ENCODE data around the gene C20orf144. TPM values are rescaled to one million over a fixed set of nuclear protein-coding genes. Genes with fewer than 3 reads are reported as not detected.

The C20orf144 gene
- total and polyA plus RNA-seq, 2 experiments from 2014 or later: 0.26 to 0.66 TPM

DNA sequence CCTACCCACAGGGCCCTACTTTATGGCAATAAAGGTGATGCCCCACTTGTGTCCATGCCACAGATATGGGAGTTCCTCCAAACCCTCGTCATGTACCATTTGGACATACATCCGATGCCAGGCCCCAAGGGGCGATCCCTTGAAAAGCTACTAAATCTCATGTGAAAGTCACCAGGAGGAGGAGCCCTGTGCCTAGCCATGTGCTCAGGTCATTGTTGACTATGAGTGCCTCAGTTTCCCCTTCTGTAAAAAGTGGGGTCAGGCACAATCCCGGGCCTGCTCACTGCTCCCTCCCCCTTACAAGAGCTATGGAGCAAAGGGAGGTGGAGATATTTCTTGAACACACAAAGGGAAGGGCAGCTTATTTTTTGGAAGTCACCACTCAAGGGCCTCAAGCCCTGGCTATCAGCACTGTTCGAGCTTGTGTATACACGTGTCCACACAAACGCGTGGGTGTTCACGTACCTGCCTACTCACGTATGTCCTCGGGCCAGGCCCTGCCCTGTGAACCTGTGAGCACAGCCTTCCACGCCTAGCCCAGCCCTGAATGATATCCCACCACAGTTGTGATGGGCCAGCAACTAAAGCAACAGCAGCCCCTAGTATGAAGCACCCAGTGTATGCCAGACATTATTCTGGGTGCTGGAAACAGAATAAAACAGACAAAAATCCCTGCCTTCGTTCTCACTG is 6.5 kb downstream of the C20orf144 start:
- H3K4me2 ChIP-seq: peak overlapping the region; percentile 76; the same call in 1 of the 2 replicates
- Mint-ChIP-seq H3K9me3 (no peaks in the 10 kb centered on the region), H3K4me3 (peak overlapping the region; percentile 29; the same call in 1 of the 3 replicates), H3K4me1 (peaks cover 40% of the 10 kb centered on the region), H3K27ac (no peak overlapping the region), H3K27me3 (ENCODE audit: insufficient read depth, low read depth, poor library complexity) (peaks cover 26% of the 10 kb centered on the region), H3K36me3 (ENCODE audit: low read depth) (peaks cover 34% of the 10 kb centered on the region)
- ATAC-seq (no peak), DNase-seq (ENCODE audit: low spot score) (no peak)
- H2AFZ ChIP-seq: no peak overlapping the region
- no peak overlapping the region for H3K27ac ChIP-seq (ENCODE audit: low read depth)
- peak overlapping the region; percentile 53; the same call in 1 of the 2 replicates for H3K4me3 ChIP-seq
- no peaks in the 10 kb centered on the region; the same call in 1 of the 2 replicates for H3K36me3 ChIP-seq (ENCODE audit: insufficient read depth)
- peaks cover 3% of the 10 kb centered on the region for H4K20me1 ChIP-seq (replicated peaks; ENCODE audit: insufficient read depth)
- H3K27me3 ChIP-seq (ENCODE audit: insufficient read depth): peaks cover 11% of the 10 kb centered on the region; the same call in 1 of the 2 replicates
- H3K79me2 ChIP-seq (replicated peaks; ENCODE audit: insufficient read depth): no peaks in the 10 kb centered on the region; the same call in 1 of the 2 replicates
- TF ChIP-seq EZH2phosphoT487 (IDR thresholded peaks at IDR 0.05; ENCODE audit: unreplicated experiment) (no peak), ETS1 (IDR thresholded peaks at IDR 0.05) (no peak), REST (IDR thresholded peaks at IDR 0.05; ENCODE audit: unreplicated experiment) (no peak), POLR2AphosphoS5 (IDR thresholded peaks at IDR 0.05; ENCODE audit: low read depth) (no peak), STAT1 (IDR thresholded peaks at IDR 0.05; ENCODE audit: unreplicated experiment) (no peak)
- H3F3A ChIP-seq (replicated peaks; ENCODE audit: low read depth): peaks cover 11% of the 10 kb centered on the region; the same call in 1 of the 2 replicates
- no peaks in the 10 kb centered on the region for H3K9me2 ChIP-seq (ENCODE audit: insufficient read depth)
- H3K4me1 ChIP-seq (ENCODE audit: insufficient read depth): peaks cover 26% of the 10 kb centered on the region; the same call in 1 of the 2 replicates

GRCh38 chr20:33669224-33669623 is 7.1 kb downstream of the C20orf144 start:
- peaks cover 40% of the 10 kb centered on the region for H3K4me1 Mint-ChIP-seq
- peaks cover 34% of the 10 kb centered on the region for H3K36me3 Mint-ChIP-seq (ENCODE audit: low read depth)
- peaks cover 11% of the 10 kb centered on the region; the same call in 1 of the 2 replicates for H3F3A ChIP-seq (replicated peaks; ENCODE audit: low read depth)
- H3K27me3 ChIP-seq (ENCODE audit: insufficient read depth): peaks cover 11% of the 10 kb centered on the region; the same call in 1 of the 2 replicates
- H4K20me1 ChIP-seq (replicated peaks; ENCODE audit: insufficient read depth): peaks cover 3% of the 10 kb centered on the region
- H3K27ac ChIP-seq (ENCODE audit: low read depth): no peak overlapping the region
- no peak overlapping the region for H2AFZ ChIP-seq
- H3K4me2 ChIP-seq: no peak overlapping the region
- no peak for DNase-seq (ENCODE audit: low spot score)
- ATAC-seq: no peak
- no peaks in the 10 kb centered on the region; the same call in 1 of the 2 replicates for H3K79me2 ChIP-seq (replicated peaks; ENCODE audit: insufficient read depth)
- H3K27ac Mint-ChIP-seq: no peak overlapping the region
- peaks cover 28% of the 10 kb centered on the region for H3K27me3 Mint-ChIP-seq (ENCODE audit: insufficient read depth, low read depth, poor library complexity)
- H3K36me3 ChIP-seq (ENCODE audit: insufficient read depth): no peaks in the 10 kb centered on the region; the same call in 1 of the 2 replicates
- TF ChIP-seq EZH2 (IDR thresholded peaks at IDR 0.05; ENCODE audit: low read depth, unreplicated experiment): no peak
- no peak for TF ChIP-seq CTCF (conservative IDR thresholded peaks at IDR 0.05; ENCODE audit: low read depth in 2 of 2)
- no peak for TF ChIP-seq ZNF331 (CRISPR knock-in tag; IDR thresholded peaks at IDR 0.05; ENCODE audit: low read depth)
- no peak for TF ChIP-seq CREB1 (CRISPR knock-in tag; IDR thresholded peaks at IDR 0.05; ENCODE audit: low read depth)
- H3K4me3 ChIP-seq: no peak overlapping the region
- no peak overlapping the region for H3K4me3 Mint-ChIP-seq
- H3K9me3 Mint-ChIP-seq: no peaks in the 10 kb centered on the region
- no peaks in the 10 kb centered on the region for H3K9me2 ChIP-seq (ENCODE audit: insufficient read depth)
- H3K4me1 ChIP-seq (ENCODE audit: insufficient read depth): peaks cover 25% of the 10 kb centered on the region; the same call in 1 of the 2 replicates
